Omental fat pad (tissue), 4 donors: ENCODE results near the gene CEP192. TPM values are rescaled to one million over a fixed set of nuclear protein-coding genes. Genes with fewer than 3 reads are reported as not detected.
A peak's percentile ranks its signal among the peaks of the same experiment; 100 is the strongest.

ENCODE experiments used
- ATAC-seq: fragments of 150-250 bp; one replicate; pipeline ENCODE4 v1.9.1; 2016; ENCODE audit warnings: mild to moderate bottlenecking, moderate library complexity; ENCODE audit not compliant: low FRiP score
- DNase-seq: peaks from one replicate; pipeline ENCODE4 v3.0.0-alpha.2; 2019; ENCODE audit warnings: low spot score
- CTCF ChIP-seq, 3 donors: fragments of 450-650 bp; IDR thresholded peaks; one replicate each; pipeline ENCODE4 v1.5.1; 2016 to 2017; ENCODE audit warnings: antibody characterized with exemption in 3 of 3, mild to moderate bottlenecking in 3 of 3, moderate library complexity in 2 of 3
- total RNA-seq, 4 donors: library from RNA; depleted of rRNA; stranded (reverse); fragments of >200 nt; gene quantifications; one replicate each; pipeline ENCODE4 v1.1.0, GENCODE V29; 2016

Gene CEP192
- total RNA-seq, 4 donors from 2014 or later, result 13.3 to 29.6 (median 15.6) TPM

GRCh38 chr18:13151656-13152055, 160.5 kb downstream of the CEP192 start:
- TF ChIP-seq CTCF (IDR thresholded peaks at IDR 0.05), result no peak
- ATAC-seq, result no peak
- DNase-seq, result no peak

GRCh38 chr18:13158428-13158827, 167.3 kb downstream of the CEP192 start:
- TF ChIP-seq CTCF (IDR thresholded peaks at IDR 0.05), result no peak
- no peak for ATAC-seq
- DNase-seq, result no peak

GRCh38 chr18:13159579-13159978, 168.4 kb downstream of the CEP192 start:
- DNase-seq (no peak), ATAC-seq (no peak)
- TF ChIP-seq CTCF (IDR thresholded peaks at IDR 0.05), result peak in 2 of 3 donors; percentile 6 to 30

GRCh38 chr18:13161276-13161899, 170.2 kb downstream of the CEP192 start:
- no peak for TF ChIP-seq CTCF (IDR thresholded peaks at IDR 0.05)
- no peak for DNase-seq
- ATAC-seq, result no peak

- DNase-seq, result no peak
- TF ChIP-seq CTCF (IDR thresholded peaks at IDR 0.05), result no peak
- no peak for ATAC-seq
These were observed 172.2 kb downstream of the CEP192 start for GRCh38 chr18:13163167-13163927.

GRCh38 chr18:13164406-13164805, 173.2 kb downstream of the CEP192 start:
- ATAC-seq (no peak), DNase-seq (no peak)
- no peak for TF ChIP-seq CTCF (IDR thresholded peaks at IDR 0.05)
